Activated naive CD4-positive, alpha-beta T cell treated with anti-CD3 and anti-CD28 coated beads, Interleukin-2, amount 50 U/mL, for 16 hours (primary cell): Measurements from ENCODE around the gene EPB41L4A.

Experiments
- DNase-seq: peaks from one replicate; pipeline ENCODE4 v3.0.0-alpha.2; 2020

EPB41L4A gene

DNA sequence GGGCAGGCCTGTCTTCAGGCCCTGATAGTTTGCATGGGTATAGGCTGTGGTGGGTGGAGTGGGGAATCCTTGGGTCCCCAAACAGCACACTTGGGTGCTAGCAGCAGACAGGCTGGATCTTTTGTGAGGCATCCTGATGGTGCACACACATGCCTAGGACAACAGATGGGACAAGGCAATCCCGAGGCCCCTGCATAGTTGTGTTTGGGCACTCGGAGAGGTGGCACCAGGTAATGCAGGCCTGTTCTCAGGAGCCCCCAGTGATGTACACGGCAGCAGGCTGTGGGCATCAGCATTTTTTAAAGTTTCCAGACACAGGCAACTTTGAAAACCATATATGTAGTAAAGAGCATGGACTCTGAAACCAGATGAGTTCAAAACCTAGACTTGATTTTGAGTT, 65.4 kb downstream of the EPB41L4A start:
- no peak for DNase-seq

DNA sequence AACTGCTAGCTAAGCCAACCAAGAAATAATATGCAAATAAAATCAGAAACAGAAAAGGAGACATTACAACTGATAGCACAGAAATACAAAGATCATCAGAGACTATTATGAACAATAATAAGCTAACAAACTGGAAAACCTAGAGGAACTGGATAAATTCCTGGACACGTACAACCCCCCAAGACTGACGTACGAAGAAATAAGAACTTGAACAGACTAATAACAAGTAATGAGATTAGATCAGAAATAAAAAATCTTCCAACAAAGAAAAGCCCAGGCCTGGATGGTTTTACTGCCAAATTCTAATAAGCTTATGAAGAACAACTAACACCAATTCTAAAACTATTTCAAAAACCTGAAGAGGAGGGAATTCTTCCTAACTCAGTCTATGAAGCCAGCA, 67.9 kb downstream of the EPB41L4A start:
- DNase-seq = no peak

DNA sequence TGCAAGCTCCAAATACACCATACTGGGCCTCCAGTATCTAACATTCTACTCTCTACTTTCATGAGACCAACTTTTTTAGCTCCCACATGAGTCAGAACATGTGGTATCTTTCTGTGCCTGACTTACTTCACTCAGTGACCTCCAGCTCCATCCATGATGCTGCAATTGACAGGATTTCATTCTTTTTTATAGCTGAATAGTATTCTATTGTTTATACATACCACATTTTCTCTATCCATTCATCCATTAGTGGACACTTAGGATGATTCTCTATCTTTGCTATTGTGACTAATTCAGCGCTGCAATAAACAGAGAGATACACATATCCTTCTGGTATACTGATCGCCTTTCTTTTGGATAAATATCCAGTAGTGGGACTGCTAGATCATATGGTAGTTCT, 68.5 kb downstream of the EPB41L4A start:
- DNase-seq = no peak

DNA sequence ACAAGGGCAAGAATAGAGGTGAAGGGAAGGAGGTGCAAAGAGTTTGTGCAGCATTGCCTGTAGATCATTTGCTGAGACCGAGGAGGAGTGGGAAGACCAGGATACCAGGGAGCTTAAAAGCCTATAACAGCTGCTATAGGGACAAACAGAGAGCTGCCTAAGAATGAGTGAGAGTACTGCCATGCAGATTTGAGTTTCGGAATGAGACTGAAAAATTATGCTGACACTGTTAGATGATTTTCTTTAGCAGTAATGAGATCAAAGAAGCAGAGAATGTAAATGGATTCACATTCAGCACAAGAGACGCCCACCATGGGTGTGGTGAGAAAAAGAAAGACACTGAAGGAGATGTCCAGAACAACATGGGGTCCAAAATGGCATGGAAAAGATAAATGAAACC, 69.7 kb downstream of the EPB41L4A start:
- DNase-seq = no peak

DNA sequence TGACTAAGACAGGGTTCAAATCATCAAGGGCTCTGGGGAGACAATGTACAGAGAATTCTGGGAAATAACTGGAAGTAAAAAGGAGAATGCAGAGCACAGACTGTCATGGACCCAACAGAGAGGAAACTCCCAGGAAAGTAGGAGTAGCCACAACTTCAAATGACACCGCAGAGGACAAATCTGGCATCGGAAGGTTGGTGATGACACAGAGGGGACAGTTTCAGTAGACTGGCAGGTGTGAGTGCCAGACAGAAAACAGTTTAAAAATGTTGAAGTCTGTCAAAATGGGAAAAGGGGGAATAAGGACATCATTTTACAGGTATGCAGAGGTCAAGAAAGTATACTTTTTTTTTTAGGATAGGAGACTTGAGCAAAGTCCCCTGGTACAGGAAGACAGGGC, 70.2 kb downstream of the EPB41L4A start:
- DNase-seq = no peak

DNA sequence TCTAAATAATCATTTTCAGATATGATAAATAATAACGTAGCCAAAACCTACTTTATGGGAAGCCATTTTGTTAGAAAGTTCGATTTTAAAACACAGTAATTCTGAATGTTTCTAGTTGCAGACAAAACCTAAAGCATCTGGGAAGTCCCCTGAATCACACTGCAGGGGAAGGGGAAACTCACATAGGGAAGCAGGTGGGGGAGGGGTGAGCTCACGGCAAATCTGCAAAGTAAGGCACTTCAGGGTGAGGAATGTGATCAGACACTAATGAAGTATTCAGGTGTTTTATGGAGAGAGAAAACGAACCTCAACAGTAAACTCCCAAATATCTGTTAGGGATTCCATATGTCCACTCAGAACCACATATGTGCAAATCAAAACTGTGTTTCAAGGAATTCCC, 70.7 kb downstream of the EPB41L4A start:
- no peak for DNase-seq

DNA sequence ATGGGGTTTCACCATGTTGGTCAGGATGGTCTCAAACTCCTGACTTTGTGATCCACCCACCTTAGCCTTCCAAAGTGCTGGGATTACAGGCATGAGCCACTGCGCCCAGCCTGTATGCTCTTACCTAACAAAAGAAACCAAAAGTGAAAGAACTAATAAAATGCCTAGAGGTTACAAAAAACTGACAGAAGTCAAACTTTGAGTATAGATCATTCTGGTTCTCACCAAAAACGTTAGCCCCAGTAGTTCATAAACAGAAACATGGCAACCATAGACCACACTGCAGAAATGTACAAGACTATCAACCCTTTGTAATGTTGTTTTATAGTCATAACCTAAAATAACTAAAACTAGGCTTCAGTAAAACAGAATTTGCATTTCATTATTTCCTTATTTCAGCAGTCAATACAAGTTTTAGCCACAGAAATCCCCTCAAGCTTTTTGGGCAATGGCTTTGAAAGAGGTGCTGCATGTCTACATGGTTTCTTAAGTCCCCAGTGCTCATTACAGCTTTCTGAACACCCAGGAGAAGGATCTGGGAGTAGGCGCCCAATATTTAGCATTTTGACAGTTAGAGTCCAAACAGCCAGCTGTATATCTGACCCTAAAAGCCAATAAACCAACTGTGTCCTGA, 72.5 kb downstream of the EPB41L4A start:
- DNase-seq = no peak

DNA sequence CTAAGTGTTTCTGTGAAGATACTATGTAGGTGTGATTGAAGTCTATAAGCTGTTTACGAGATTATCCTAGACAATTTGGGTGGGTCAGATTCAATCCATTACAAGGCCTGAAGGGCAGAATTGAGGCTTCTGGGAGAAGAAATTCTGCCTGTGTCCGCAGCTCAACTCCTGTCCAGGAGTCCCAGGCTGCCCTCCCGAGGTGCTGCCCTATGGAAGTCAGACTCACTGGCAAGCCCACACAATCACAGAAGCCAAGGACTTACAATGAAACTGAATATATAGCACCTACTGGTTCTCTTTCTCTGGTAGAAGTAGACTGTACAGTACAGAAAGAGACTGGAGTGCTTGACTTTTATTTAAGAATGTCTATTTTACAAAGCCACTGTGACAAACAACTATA, 74.5 kb downstream of the EPB41L4A start:
- no peak for DNase-seq

DNA sequence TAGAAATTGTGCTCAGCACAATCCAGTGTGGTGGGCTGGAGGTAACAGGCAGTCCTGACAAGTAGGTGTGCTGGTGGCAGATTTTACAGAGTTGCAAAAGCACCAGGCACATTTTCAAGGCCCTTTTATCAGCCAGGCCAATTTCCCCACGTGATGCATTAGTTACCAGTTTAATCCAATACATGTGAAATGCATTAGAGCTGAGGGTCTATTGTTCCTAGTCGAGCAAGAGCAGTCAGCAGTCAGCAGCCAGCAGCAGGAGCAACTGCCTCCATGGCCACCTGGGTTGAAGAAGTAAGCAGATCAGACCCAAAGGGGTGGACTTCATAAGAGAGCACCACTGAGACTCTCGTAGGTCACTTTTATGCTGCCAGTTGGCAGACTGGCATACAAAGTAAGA, 76.7 kb downstream of the EPB41L4A start:
- no peak for DNase-seq

DNA sequence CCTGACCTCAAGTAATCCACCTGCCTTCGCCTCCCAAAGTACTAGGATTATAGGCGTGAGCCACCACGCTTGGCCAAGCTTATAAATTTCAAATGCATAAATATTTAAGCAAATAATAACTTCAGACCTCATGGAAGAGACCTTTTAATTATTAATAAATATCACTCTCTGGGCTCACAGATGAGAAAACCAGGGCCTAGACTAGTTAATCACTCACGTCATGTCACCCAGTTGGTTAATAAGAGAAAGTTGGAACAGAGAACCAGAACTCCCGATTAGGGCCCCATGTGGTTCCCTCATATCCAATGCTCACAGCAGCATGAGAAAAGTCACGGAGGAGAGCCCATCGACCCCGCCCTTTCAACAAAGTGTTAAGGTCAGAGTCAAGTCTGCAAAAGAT, 79.3 kb downstream of the EPB41L4A start:
- DNase-seq = no peak

DNA sequence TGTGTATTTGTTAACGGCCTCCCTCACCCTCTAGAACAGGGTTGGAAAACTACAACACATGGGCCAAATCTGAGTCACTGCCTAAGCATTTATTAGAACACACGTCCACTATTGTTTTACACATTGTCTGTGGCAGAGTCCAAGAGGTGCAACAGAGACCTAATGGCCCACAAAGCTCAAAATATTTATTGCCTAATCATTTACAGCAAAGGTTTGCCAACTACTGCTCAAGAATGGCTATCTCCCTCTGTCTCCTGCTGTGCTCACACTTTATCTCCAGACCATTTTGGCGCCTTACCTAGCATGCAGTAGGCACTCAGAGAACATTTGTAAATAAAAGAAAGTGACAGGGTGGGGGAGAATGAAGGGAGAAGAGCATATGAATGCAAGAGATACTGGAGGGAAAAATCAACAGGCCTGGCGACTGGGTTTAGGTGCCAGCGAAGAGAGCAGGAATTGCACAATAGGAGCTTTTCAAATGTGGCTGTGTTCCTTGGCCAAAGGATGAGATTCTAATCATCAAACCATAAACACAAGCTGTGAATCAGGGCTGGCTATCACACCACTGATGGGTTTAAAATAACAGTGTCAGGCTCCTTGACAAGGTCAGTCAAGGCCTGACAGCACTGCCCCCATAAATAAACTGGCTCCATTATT, 80.3 kb downstream of the EPB41L4A start:
- no peak for DNase-seq

DNA sequence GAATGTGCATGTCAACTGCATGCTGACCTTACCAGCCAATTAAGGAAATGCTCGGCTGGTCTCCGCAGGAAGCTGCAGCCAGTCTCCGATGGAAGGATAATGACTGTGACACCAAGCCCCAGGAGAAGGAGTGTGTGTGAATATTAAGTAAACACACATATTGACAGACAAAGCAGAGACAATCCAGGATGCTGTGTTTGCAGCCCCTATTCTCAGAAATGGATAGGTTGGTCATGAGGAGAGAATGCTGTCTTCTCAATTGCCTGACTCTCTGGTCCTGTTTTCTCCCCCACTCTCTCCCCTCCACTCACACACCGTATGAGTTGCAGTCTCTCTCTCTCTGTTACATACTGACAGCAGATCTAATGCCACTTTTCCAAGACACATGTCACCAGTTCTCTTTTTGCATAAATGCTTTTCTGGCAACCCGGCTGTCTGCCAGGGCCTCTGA, 85.7 kb downstream of the EPB41L4A start:
- no peak for DNase-seq

DNA sequence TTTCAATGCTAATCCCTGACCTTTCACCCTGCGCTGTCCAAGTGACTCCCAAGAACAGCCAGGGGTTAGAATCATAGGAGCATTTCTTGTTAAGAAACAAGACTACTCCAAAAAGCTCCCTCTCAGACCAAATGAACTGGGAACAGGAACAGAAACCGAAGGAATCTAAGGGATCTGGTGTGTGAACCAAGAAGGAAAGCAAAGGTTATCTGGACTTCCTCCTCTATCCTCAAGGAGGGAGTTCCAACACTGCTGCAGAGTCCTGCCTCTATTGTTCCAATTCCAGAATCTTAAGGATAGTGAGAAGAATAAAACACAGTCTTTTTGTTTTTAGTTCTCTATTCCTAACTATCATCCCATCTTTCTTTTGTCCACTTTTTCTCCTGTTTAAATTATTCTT, 87.2 kb downstream of the EPB41L4A start:
- no peak for DNase-seq

DNA sequence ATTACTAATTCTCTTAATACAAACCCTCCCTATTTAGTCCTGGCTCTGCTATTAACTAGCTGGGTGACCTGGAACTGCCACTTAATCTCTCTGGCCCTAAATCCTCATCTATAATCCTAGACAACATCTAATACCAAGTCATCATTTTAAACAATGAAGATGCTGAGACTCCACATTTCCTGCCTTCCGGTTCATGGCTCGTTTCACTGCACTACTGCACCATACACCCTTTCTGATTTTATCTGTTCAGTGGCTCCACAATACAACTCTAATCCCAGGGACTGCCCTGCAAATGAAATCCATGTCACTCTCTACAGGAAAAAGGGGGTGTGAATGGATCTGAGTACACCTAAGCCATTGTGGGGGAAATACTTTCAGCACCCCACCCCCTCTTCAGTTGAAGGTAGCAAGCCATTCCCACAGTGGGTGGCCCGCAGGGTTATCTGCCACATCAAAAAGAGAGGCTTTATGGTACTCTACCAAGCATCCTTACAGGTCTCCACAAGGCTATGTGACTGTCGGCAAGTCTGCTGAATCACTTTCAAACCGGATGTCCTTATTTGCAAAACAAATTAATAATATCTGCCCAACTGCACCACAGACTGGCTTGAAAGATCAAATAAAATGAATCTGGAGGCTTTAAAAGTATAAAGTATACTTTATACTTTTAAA, 89.5 kb downstream of the EPB41L4A start:
- no peak for DNase-seq

DNA sequence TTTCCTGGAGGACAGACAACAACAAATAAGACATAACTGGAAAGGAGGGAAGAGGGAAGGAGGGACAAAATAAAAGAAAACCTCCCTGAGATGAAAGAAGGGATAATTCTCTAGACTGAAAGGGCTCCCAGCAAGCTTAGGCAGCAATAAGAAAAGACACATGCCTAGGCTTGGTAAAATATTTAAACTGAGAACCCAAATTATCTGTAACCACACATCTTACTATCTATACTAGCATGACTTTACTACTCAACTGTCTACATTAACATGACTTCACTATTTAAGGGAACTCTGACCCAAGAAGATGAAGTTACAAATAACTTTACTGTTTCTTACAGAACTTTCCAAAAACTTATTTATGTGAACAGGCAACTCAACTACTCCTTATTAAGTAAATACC, 95.9 kb downstream of the EPB41L4A start:
- no peak for DNase-seq

DNA sequence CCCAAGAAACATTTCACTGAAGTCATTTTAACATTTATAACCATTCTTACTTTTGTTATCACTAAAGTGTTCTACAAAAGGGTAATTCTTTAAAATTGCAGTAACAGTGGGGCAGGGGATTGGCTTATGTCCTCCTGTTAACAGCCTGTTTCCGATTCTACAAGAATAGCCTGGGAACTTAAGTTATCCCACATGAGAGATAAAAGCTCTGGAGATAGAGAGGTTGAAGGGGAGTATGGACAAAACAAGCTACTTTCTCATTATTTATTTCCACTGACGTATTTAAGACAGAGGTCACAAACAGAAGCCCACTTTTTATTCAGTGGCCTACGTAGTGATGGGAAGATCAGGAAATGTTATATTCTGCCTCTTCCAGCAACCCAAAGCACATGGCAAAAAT, 98.7 kb downstream of the EPB41L4A start:
- DNase-seq = no peak

DNA sequence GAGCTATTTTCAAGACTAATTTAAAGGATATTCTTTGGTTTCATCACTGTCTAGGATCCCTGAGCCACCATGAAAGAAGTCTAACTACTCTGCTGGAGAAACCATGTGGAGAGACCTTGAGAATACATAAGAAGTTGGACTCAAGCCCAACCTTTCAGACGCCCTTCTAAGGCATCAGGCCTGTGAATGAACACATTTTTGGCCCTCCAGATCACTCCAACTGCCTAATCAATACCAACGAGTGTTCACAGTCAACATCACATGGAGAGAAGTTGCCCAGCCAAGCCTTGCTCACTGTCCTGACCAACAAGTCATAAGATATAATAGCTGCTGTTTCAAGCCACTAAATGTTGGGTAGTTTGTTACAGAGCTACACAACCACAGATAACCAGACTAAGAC, 100.7 kb downstream of the EPB41L4A start:
- DNase-seq = no peak

DNA sequence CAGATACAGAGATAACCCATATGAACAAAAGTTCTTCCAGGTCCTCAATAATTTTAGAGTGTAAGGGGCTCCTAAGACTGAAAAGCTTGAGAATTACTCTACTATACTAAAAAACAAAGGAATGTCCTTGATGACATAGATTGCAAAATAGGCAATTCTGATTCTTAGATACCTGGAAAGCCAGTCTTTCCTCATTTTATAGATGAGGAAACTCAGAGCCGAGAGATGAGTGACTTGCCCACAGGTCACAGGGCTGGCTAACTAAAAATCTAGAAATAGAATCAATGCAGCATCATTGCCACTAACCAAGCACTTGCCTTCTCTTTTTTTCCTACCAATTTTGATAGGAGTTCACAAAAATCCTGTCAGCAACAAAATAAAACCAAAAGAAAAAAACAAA, 101.2 kb downstream of the EPB41L4A start:
- no peak for DNase-seq

DNA sequence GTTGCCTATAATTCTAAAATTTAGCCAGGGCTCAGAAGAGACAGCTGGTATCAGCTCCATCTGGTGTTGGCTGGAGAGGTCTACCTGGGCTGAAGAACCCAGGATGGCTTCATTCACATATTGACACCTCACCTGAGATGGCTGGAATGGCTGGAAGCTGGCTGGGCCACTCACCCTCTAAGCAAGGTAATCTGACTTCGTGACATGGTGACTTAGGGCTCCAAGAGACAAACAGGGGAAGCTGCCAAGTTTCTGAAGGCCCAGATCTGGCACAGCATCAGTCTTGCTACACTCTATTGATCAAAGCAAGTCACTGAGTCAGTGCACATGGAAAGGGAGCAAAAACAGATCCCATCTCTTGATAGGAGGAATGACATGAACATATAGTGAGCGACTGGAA, 102.3 kb downstream of the EPB41L4A start:
- DNase-seq = no peak

DNA sequence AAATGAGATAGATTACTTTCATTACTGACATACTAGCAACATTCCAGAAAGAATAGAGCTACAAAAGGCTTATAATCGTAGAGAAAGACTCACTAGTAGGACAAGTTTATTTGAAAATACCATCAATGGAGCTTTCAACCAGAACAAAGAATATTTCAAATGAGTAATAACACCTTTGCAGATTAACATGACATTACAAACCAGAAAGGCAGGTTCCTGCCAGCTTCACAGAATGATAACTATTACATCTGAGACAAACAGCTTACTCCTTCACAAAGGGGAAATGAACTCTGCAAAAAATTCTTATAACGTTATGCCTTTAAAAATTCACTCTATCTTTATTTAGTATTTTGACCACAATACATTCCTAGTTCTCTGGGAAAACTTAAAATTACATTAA, 103.1 kb downstream of the EPB41L4A start:
- DNase-seq = no peak

DNA sequence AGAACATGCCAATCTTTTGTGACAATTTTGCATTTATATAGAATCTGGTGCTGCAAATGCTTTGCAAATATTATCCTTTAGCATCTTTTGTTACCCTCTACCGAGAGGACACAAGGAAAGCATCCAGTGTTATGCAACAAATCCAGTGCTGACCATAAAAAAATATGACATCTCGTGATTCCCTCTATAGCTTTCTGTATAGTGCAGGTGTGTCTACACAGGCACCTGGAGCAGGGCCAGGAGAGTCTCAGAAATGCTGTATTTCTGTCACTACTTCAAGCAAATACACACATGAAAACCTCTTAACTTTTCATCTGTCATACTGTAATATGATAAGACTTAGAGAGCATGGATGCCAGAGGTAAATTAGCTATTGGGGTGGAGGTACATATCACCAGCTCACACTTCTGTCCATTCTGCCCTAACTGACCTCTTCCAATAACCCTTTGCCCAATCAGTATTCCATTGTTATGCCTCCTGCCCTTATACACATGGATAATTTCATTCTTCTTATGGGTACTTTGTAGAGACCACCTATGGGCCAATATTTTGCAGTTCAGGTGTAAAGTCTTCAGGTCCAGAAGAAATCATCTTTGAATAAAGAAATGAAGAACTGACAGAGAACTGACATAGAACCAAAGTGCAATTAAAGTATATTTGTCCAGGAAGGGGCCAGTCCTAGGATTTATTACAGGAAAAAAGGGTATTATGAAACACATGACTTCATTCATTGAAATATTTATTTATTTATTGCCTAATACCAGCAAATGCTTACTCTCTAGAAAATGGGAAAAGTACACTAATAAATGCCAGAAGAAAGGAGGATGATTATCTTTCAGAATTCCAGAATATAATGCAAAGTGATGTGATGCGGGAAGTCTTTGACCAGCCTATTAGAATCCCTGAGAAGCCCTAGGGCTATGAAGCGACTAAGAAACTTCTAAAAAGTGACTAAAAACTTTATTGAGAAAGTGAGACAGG, 106.5 kb downstream of the EPB41L4A start:
- DNase-seq = no peak

DNA sequence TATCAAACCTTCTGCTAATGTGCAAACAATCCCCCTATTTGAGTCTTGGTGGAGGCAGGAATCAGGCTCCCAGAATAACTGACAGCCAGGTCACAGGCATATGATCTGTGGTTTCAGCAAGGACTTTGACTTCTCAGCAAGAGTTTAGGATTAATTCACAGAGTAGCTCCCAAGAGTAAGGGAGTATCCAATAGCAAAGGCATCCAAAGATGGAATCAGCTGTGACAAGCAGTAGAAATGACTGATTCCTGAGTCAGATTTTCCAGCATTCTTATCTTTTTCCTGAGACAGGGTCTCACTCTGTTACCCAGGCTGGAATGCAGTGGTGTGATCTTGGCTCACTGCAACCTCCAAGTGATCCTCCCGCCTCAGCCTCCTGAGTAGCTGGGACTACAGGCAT, 108.3 kb downstream of the EPB41L4A start:
- DNase-seq = no peak

DNA sequence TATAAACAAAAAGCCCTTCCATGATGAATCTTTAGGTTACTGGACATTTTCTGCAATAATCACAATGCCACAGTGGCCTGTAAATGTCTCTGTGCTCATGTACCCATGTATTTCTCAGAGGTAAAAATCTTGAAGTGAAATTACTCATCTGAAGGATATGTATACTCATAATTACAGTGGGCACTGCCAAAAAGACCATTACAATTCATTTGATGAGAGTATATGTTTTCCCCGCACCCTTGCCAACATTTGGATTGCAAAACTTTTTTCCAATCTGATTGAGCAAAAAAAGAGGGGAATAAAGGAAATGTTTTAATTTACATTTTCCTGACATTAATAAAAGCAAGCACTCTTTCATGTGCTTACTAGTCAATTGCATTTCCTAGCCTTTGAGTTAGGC, 110.5 kb downstream of the EPB41L4A start:
- no peak for DNase-seq
